Measurements from ENCODE around the gene PARN.

PARN gene

DNA sequence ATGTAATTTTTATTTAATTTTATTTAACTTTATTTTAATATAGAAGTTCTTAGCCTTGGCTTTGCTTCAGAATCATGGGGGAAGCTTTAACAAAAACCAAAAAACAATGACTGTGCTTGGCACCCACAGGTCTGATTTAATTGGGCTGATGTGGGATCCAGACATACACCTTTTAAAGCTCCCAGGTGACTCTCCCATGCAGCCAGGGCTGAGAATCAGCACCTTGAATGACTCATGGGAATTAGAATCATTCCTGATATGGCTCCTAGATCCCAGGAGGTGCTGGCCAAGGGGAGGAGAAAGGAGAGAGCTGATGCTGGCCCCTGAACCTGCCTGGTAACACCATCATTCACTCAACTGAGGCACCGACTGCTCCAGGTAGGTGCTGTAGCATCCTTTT is 240.7 kb downstream of the PARN start:
- Histone ChIP-seq H3K79me2 (ENCODE audit: low read length) (no peaks in the 10 kb centered on the region), H3K4me2 (ENCODE audit: low read depth, low read length) (no peak overlapping the region), H3K9ac (ENCODE audit: low read length) (no peak overlapping the region), H3K4me1 (ENCODE audit: low read length) (peaks cover 8% of the 10 kb centered on the region), H3F3A (ENCODE audit: insufficient read depth, low read length) (no peaks in the 10 kb centered on the region), H3K9me3 (replicated peaks; ENCODE audit: insufficient read depth, low read length) (no peaks in the 10 kb centered on the region), H2AFZ (ENCODE audit: low read length) (no peak overlapping the region), H3K27ac (ENCODE audit: low read length) (no peak overlapping the region), H3K9me2 (replicated peaks; ENCODE audit: insufficient read depth, low read length) (no peaks in the 10 kb centered on the region), H3K4me3 (ENCODE audit: low read length) (no peak overlapping the region), H3K27me3 (replicated peaks; ENCODE audit: insufficient read depth, low read length) (no peaks in the 10 kb centered on the region), H4K20me1 (ENCODE audit: insufficient read depth, low read length) (no peaks in the 10 kb centered on the region), H3K36me3 (replicated peaks; ENCODE audit: insufficient read depth, low read length) (no peaks in the 10 kb centered on the region)
- TF ChIP-seq EZH2 (optimal IDR thresholded peaks at IDR 0.05; ENCODE audit: low read depth, low read length) (no peak), EZH2phosphoT487 (IDR thresholded peaks at IDR 0.05; ENCODE audit: low read length) (no peak)
- TF ChIP-seq, protein P1, sequence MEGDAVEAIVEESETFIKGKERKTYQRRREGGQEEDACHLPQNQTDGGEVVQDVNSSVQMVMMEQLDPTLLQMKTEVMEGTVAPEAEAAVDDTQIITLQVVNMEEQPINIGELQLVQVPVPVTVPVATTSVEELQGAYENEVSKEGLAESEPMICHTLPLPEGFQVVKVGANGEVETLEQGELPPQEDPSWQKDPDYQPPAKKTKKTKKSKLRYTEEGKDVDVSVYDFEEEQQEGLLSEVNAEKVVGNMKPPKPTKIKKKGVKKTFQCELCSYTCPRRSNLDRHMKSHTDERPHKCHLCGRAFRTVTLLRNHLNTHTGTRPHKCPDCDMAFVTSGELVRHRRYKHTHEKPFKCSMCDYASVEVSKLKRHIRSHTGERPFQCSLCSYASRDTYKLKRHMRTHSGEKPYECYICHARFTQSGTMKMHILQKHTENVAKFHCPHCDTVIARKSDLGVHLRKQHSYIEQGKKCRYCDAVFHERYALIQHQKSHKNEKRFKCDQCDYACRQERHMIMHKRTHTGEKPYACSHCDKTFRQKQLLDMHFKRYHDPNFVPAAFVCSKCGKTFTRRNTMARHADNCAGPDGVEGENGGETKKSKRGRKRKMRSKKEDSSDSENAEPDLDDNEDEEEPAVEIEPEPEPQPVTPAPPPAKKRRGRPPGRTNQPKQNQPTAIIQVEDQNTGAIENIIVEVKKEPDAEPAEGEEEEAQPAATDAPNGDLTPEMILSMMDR (IDR thresholded peaks at IDR 0.05; ENCODE audit: low read length) = no peak
- no peak for DNase-seq

DNA sequence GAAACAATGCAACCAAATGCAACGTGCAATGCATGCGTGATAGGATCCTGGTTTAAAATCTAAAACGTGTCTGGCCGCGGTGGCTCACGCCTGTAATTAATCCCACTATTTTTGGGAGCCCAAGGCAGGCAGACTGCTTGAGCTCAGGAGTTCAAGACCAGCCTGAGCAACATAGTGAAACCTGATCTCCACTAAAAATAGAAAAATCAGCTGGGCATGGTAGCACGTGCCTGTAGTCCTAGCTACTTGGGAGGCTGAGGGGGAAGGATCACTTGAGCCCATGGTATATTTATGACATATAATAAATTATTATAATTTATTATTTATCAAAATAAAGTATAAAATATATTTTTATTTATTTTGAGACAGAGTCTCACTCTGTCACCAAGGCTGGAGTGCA is 241.8 kb downstream of the PARN start:
- Histone ChIP-seq H3K27ac (ENCODE audit: low read length) (no peak overlapping the region), H2AFZ (ENCODE audit: low read length) (no peak overlapping the region), H4K20me1 (ENCODE audit: insufficient read depth, low read length) (no peaks in the 10 kb centered on the region), H3K9ac (ENCODE audit: low read length) (no peak overlapping the region), H3K9me3 (replicated peaks; ENCODE audit: insufficient read depth, low read length) (no peaks in the 10 kb centered on the region), H3K4me2 (ENCODE audit: low read depth, low read length) (no peak overlapping the region), H3K27me3 (replicated peaks; ENCODE audit: insufficient read depth, low read length) (no peaks in the 10 kb centered on the region), H3K36me3 (replicated peaks; ENCODE audit: insufficient read depth, low read length) (no peaks in the 10 kb centered on the region), H3K4me3 (ENCODE audit: low read length) (no peak overlapping the region), H3K9me2 (replicated peaks; ENCODE audit: insufficient read depth, low read length) (no peaks in the 10 kb centered on the region), H3K79me2 (ENCODE audit: low read length) (no peaks in the 10 kb centered on the region), H3K4me1 (ENCODE audit: low read length) (peaks cover 6% of the 10 kb centered on the region), H3F3A (ENCODE audit: insufficient read depth, low read length) (no peaks in the 10 kb centered on the region)
- no peak for DNase-seq
- TF ChIP-seq, protein P1 (IDR thresholded peaks at IDR 0.05; ENCODE audit: low read length) = no peak
- TF ChIP-seq EZH2phosphoT487 (IDR thresholded peaks at IDR 0.05; ENCODE audit: low read length) = no peak
- no peak for TF ChIP-seq EZH2 (optimal IDR thresholded peaks at IDR 0.05; ENCODE audit: low read depth, low read length)

DNA sequence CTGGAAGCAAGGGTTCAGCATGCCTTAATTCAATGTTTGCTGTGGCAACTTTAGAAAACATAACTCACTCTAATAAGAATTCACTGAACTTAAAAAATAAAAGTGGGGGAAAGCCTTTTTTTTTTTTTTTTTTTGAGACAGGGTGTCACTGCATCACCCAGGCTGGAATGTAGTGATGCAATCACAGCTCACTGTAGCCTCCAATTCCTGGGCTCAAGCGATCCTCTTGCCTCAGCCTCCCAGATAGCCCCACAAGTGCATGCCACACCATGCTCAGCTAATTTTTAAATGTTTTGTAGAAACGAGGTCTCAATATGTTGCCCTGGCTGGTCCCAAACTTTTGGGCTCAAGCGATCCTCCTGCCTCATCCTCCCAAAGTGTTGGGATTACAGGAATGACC is 243.9 kb downstream of the PARN start:
- Histone ChIP-seq H3K36me3 (replicated peaks; ENCODE audit: insufficient read depth, low read length) (no peaks in the 10 kb centered on the region), H4K20me1 (ENCODE audit: insufficient read depth, low read length) (no peaks in the 10 kb centered on the region), H3K4me3 (ENCODE audit: low read length) (no peak overlapping the region), H3K27ac (ENCODE audit: low read length) (no peak overlapping the region), H3K4me2 (ENCODE audit: low read depth, low read length) (no peak overlapping the region), H2AFZ (ENCODE audit: low read length) (no peak overlapping the region), H3K27me3 (replicated peaks; ENCODE audit: insufficient read depth, low read length) (no peaks in the 10 kb centered on the region), H3K9me2 (replicated peaks; ENCODE audit: insufficient read depth, low read length) (no peaks in the 10 kb centered on the region), H3K4me1 (ENCODE audit: low read length) (no peaks in the 10 kb centered on the region; the same call in 1 of the 2 replicates), H3K9me3 (replicated peaks; ENCODE audit: insufficient read depth, low read length) (no peaks in the 10 kb centered on the region), H3F3A (ENCODE audit: insufficient read depth, low read length) (no peaks in the 10 kb centered on the region), H3K9ac (ENCODE audit: low read length) (no peak overlapping the region), H3K79me2 (ENCODE audit: low read length) (no peaks in the 10 kb centered on the region)
- DNase-seq = no peak
- TF ChIP-seq, protein P1 (IDR thresholded peaks at IDR 0.05; ENCODE audit: low read length) = no peak
- no peak for TF ChIP-seq EZH2 (optimal IDR thresholded peaks at IDR 0.05; ENCODE audit: low read depth, low read length)
- TF ChIP-seq EZH2phosphoT487 (IDR thresholded peaks at IDR 0.05; ENCODE audit: low read length) = no peak

Measured in MM.1S (cell line).